Fibroblast of lung (primary cell): ENCODE data around the gene TXNIP.

ENCODE experiments used
- CTCF ChIP-seq, 2 donors: IDR thresholded peaks in 1 of 2; conservative IDR thresholded peaks in 1 of 2; 1 replicate in 1 of 2; 2 replicates in 1 of 2; pipeline ENCODE4 v1.5.1; 2011 to 2012; ENCODE audit warnings: low read length in 2 of 2, control low read depth in 1 of 2, inconsistent platforms in 1 of 2, low read depth in 1 of 2, mild to moderate bottlenecking in 1 of 2
- EZH2 ChIP-seq: IDR thresholded peaks from 2 replicates; pipeline ENCODE4 v1.5.1; 2012; ENCODE audit warnings: low read length, control low read depth, mild to moderate bottlenecking; ENCODE audit errors: missing control alignments

GRCh38 chr1:145957443-145958319 is 38.7 kb downstream of the TXNIP start, which contains the start of gene LIX1L:
- no peak for TF ChIP-seq CTCF (conservative IDR thresholded peaks at IDR 0.05 in 1 of 2, IDR thresholded peaks at IDR 0.05 in 1 of 2; ENCODE audit: low read depth in 1 of 2, low read length in 2 of 2)
- TF ChIP-seq EZH2 = no peak
